Measurements from ENCODE around the gene PHETA1. TPM values are rescaled to one million over a fixed set of nuclear protein-coding genes. Genes with fewer than 3 reads are reported as not detected.
"Not testable (repeated sequence)": the region's sequence is repeated elsewhere in the genome, so short reads cannot be mapped to it uniquely, and the experiment has no call there.

Gene PHETA1
- total RNA-seq, 1 donor from 2014 or later = 20.5 TPM

- ATAC-seq = no peak
Measured at GRCh38 chr12:111406474-111407376, 37.8 kb upstream of the PHETA1 start.

GRCh38 chr12:111405859-111406473 is 37.1 kb upstream of the PHETA1 start, which contains the start of gene SH2B3:
Gene SH2B3, plus strand, starts transcription at chr12:111405923. Its CDS starts 12,223 bp downstream, at chr12:111418146.
- Histone ChIP-seq H3K9me3 (no peaks in the 10 kb centered on the region), H3K27me3 (ENCODE audit: low read depth) (no peaks in the 10 kb centered on the region), H3K27ac (peak within 1 kb of the TSS; percentile 95), H3K4me3 (peak within 1 kb of the TSS; percentile 93), H3K4me1 (peaks cover 73% of the 10 kb centered on the region), H3K36me3 (no peaks in the 10 kb centered on the region)
- no peak for DNase-seq
- intact Hi-C loops (cut with DNase I) = no loop called here
- ATAC-seq = peak; percentile 0 to 3
- TF ChIP-seq CTCF (IDR thresholded peaks at IDR 0.05) = no peak

More at GRCh38 chr12:111406474-111407376, 37.8 kb upstream of the PHETA1 start:
- Histone ChIP-seq H3K36me3 (no peaks in the 10 kb centered on the region), H3K9me3 (no peaks in the 10 kb centered on the region), H3K27ac (peak overlapping the region; percentile 95), H3K4me1 (peaks cover 81% of the 10 kb centered on the region), H3K4me3 (peak overlapping the region; percentile 93), H3K27me3 (ENCODE audit: low read depth) (no peaks in the 10 kb centered on the region)
- no peak for TF ChIP-seq CTCF (IDR thresholded peaks at IDR 0.05)
- peak; percentile 78 for DNase-seq
- intact Hi-C loops (cut with DNase I) = no loop called here

- intact Hi-C loops (cut with DNase I) = no loop called here
- DNase-seq (peak; percentile 97), ATAC-seq (peak; percentile 94 to 95)
- Histone ChIP-seq H3K27ac (peak overlapping the region; percentile 95), H3K4me3 (peak overlapping the region; percentile 93), H3K27me3 (ENCODE audit: low read depth) (no peaks in the 10 kb centered on the region), H3K9me3 (no peaks in the 10 kb centered on the region), H3K36me3 (no peaks in the 10 kb centered on the region), H3K4me1 (peaks cover 67% of the 10 kb centered on the region)
- TF ChIP-seq CTCF (IDR thresholded peaks at IDR 0.05) = peak; percentile 68
Measured at GRCh38 chr12:111405149-111405858, 36.4 kb upstream of the PHETA1 start.

- H3K27ac ChIP-seq = peak overlapping the region; percentile 95
- intact Hi-C loops (cut with DNase I) = no loop called here
Measured at GRCh38 chr12:111404362-111405148, 35.7 kb upstream of the PHETA1 start.

GRCh38 chr12:111402490-111402824 is 33.6 kb upstream of the PHETA1 start:
- Histone ChIP-seq H3K4me3 (peak overlapping the region; percentile 27), H3K4me1 (peaks cover 56% of the 10 kb centered on the region), H3K27ac (peak overlapping the region; percentile 70)
- DNase-seq; H3K9me3 ChIP-seq; H3K36me3 ChIP-seq; H3K27me3 ChIP-seq (ENCODE audit: low read depth); ATAC-seq; intact Hi-C loops (cut with DNase I): not testable (repeated sequence)

More at GRCh38 chr12:111404362-111405148, 35.7 kb upstream of the PHETA1 start:
- DNase-seq (peak; percentile 61), ATAC-seq (peak in 1 of 2 donors; percentile 1)
- no peaks in the 10 kb centered on the region for H3K36me3 ChIP-seq
- H3K27me3 ChIP-seq (ENCODE audit: low read depth) = no peaks in the 10 kb centered on the region
- no peak for TF ChIP-seq CTCF (IDR thresholded peaks at IDR 0.05)
- H3K9me3 ChIP-seq = no peaks in the 10 kb centered on the region
- H3K4me1 ChIP-seq = peaks cover 59% of the 10 kb centered on the region
- peak overlapping the region; percentile 93 for H3K4me3 ChIP-seq

All from lower lobe of right lung (tissue), 2 donors.